B cell (primary cell): ENCODE data around the gene IFRD2. TPM values are rescaled to one million over a fixed set of nuclear protein-coding genes. Genes with fewer than 3 reads are reported as not detected.

Experiments used
- ATAC-seq: fragments of 200-7000 bp; cut with Tn5 transposase; one replicate; pipeline ENCODE4 v1.10.0; 2021; ENCODE audit warnings: low read depth, mild to moderate bottlenecking, moderate number of reproducible peaks, moderate library complexity
- CTCF ChIA-PET: fragments of 350-600 bp; sonication (Branson Sonifier 250); formaldehyde crosslinking; loops from one replicate; lab custom pipeline; 2021; ENCODE audit warnings: antibody characterized with exemption, inconsistent platforms; lab: Charles Lee
- POLR2A ChIA-PET: fragments of 350-600 bp; sonication (Branson Sonifier 250); formaldehyde crosslinking; loops from one replicate; lab custom pipeline; 2021; ENCODE audit warnings: antibody characterized with exemption; lab: Charles Lee
- DNase-seq: peaks from one replicate; pipeline ENCODE4 v3.0.0; 2013
- H2AFZ ChIP-seq: 2 replicates; pipeline ENCODE4 v1.6.1; 2012; ENCODE audit warnings: mild to moderate bottlenecking, low read depth, low read length; ENCODE audit not compliant: insufficient read depth, poor library complexity, severe bottlenecking
- H3K27ac ChIP-seq, 2 donors: 1 replicate in 1 of 2; 2 replicates in 1 of 2; pipeline ENCODE4 v1.5.1; 2012 to 2013; ENCODE audit warnings: low read length in 2 of 2, mild to moderate bottlenecking in 2 of 2, moderate library complexity in 1 of 2
- H3K27me3 ChIP-seq, 4 experiments: fragments of 200-600 bp in 1 of 4; sonication (generic) in 1 of 4; replicated peaks in 1 of 4; 1 replicate in 2 of 4; 2 replicates in 2 of 4; pipeline versions ENCODE4 v1.6.1 to v1.7.0; 2013 to 2016; ENCODE audit warnings: low read length in 3 of 4, mild to moderate bottlenecking in 2 of 4, mixed read lengths in 1 of 4, moderate library complexity in 1 of 4; ENCODE audit not compliant: insufficient read depth in 4 of 4, control insufficient read depth in 3 of 4; ENCODE audit errors: control extremely low read depth in 1 of 4
- H3K36me3 ChIP-seq, 2 experiments: replicated peaks in 1 of 2; 1 replicate in 1 of 2; 2 replicates in 1 of 2; pipeline versions ENCODE4 v1.6.1 to v1.7.1; 2013; ENCODE audit warnings: low read length in 1 of 2; ENCODE audit not compliant: insufficient read depth in 2 of 2, control insufficient read depth in 1 of 2; ENCODE audit errors: control extremely low read depth in 1 of 2, extremely low read depth in 1 of 2
- H3K4me1 ChIP-seq, 2 donors: fragments of 200-600 bp in 1 of 2; sonication (generic) in 1 of 2; 1 replicate in 1 of 2; 2 replicates in 1 of 2; pipeline versions ENCODE4 v1.5.1 to v1.6.1; 2013 to 2017; ENCODE audit warnings: low read length in 2 of 2; ENCODE audit not compliant: control insufficient read depth in 2 of 2, insufficient read depth in 2 of 2
- H3K4me2 ChIP-seq: replicated peaks from 2 replicates; pipeline ENCODE3; 2012; ENCODE audit warnings: mild to moderate bottlenecking, low read depth, low read length; ENCODE audit not compliant: poor library complexity, severe bottlenecking
- H3K4me3 ChIP-seq, 5 experiments: fragments of 200-600 bp in 1 of 5; sonication (generic) in 1 of 5; 1 replicate in 3 of 5; 2 replicates in 2 of 5; pipeline versions ENCODE4 v1.5.1 to v1.7.0; 2011 to 2016; ENCODE audit warnings: low read length in 4 of 5, mild to moderate bottlenecking in 4 of 5, low read depth in 2 of 5, control low read depth in 1 of 5, moderate library complexity in 1 of 5; ENCODE audit not compliant: insufficient read depth in 1 of 5; ENCODE audit errors: control extremely low read depth in 1 of 5, extremely low read depth in 1 of 5
- H3K79me2 ChIP-seq: fragments of 200-600 bp; sonication (generic); one replicate; pipeline ENCODE4 v1.6.0; 2016; ENCODE audit warnings: low read length; ENCODE audit not compliant: control insufficient read depth, insufficient read depth
- H3K9ac ChIP-seq: fragments of 200-600 bp; sonication (generic); 2 replicates; pipeline ENCODE4 v1.6.1; 2017; ENCODE audit warnings: mild to moderate bottlenecking, low read length, moderate library complexity
- H3K9me3 ChIP-seq, 3 donors: one replicate each; pipeline versions ENCODE4 v1.6.1 to v1.7.1; 2013; ENCODE audit warnings: low read length in 2 of 3; ENCODE audit not compliant: control insufficient read depth in 2 of 3, insufficient read depth in 1 of 3; ENCODE audit errors: control extremely low read depth in 1 of 3
- H4K20me1 ChIP-seq: 2 replicates; pipeline ENCODE4 v1.6.0; 2012; ENCODE audit warnings: mild to moderate bottlenecking, low read length; ENCODE audit not compliant: insufficient read depth, control insufficient read depth, poor library complexity, severe bottlenecking
- H3K27ac Mint-ChIP-seq: one replicate; pipeline ENCODE4 v1.8.0; 2021; ENCODE audit warnings: mixed read lengths
- H3K27me3 Mint-ChIP-seq: one replicate; pipeline ENCODE4 v1.8.0; 2021; ENCODE audit warnings: mixed read lengths
- H3K4me1 Mint-ChIP-seq: one replicate; pipeline ENCODE4 v1.8.0; 2021; ENCODE audit warnings: mixed read lengths
- H3K4me3 Mint-ChIP-seq: one replicate; pipeline ENCODE4 v1.8.0; 2021; ENCODE audit warnings: mixed read lengths
- H3K9me3 Mint-ChIP-seq: one replicate; pipeline ENCODE4 v1.8.0; 2022; ENCODE audit warnings: mixed read lengths; ENCODE audit not compliant: insufficient read depth
- EZH2 ChIP-seq: IDR thresholded peaks from 2 replicates; pipeline ENCODE4 v1.6.1; 2012; ENCODE audit warnings: borderline replicate concordance, low read depth, mild to moderate bottlenecking, moderate library complexity, low read length; ENCODE audit not compliant: insufficient read depth, poor library complexity, severe bottlenecking
- WGBS: methylation state at CpG from one replicate; pipeline ENCODE4 v1.1.5; 2013; ENCODE audit warnings: missing lambda C conversion rate; ENCODE audit not compliant: insufficient coverage; 5-methylcytosine and 5-hydroxymethylcytosine counted together
- intact Hi-C: fragments of 100-400 bp; cut with micrococcal nuclease; formaldehyde crosslinking; loops from one replicate; pipeline ENCODE4 v1.10.0; 2022
- polyA plus RNA-seq: library from polyadenylated mRNA; depleted of rRNA; stranded (reverse); fragments of >200 nt; gene quantifications from 2 replicates; pipeline ENCODE4 v1.2.3, GENCODE V29; 2012
- total RNA-seq, 2 donors: library from RNA; stranded (reverse); fragments of 120-200 nt in 1 of 2; gene quantifications; 1 replicate in 1 of 2; 2 replicates in 1 of 2; pipeline versions ENCODE4 v1.2.3 to v1.2.4, GENCODE V29; 2013 to 2022
- TF ChIP-seq, protein P1 (sequence below): fragments of 200-600 bp; IDR thresholded peaks from one replicate; pipeline ENCODE4 v1.8.0; 2022; ENCODE audit warnings: antibody characterized with exemption, mild to moderate bottlenecking

IFRD2 gene
- total and polyA plus RNA-seq, 2 donors (not counting 1 experiment from before 2014, with no cell fraction given): 63.4 to 80.1 TPM

DNA sequence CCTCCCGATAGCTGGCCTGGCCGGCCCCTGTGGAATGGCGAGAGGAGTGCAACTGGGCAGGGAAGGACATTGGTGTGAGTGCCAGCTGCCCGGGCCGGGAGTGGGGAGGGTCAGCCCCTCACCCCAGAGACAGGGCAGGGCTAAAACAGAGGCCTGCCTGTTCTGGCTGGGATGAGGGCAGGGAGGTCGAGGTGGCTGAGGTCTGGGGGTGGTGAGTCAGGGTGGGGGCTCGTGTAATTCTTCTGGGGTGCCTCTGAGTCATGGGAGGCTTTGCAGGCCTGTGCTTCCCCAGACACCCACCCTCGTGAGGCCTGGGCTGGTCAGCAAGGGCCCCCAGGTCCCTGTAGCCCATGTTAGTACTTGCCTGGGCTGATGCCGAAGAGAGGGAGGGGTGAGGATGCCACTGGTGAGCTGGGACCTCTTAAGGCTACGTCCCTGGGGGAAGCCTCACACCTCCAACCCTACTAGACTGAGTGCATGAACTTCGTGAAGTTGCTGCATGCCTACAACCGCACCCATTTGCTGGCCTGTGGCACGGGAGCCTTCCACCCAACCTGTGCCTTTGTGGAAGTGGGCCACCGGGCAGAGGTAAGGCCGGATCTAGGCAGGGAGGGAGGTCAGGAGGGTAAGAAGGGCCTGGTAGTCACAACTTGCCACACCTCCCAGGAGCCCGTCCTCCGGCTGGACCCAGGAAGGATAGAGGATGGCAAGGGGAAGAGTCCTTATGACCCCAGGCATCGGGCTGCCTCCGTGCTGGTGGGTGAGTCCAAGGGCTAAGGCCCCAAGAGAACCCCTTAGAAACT is 21.6 kb downstream of the IFRD2 start:
- 89% methylated on average over 10 of the region's 19 CpGs for WGBS
- H3K4me1 ChIP-seq: peaks cover 25 to 31% of the 10 kb centered on the region in 2 donors
- no peak for TF ChIP-seq EZH2
- TF ChIP-seq, protein P1, sequence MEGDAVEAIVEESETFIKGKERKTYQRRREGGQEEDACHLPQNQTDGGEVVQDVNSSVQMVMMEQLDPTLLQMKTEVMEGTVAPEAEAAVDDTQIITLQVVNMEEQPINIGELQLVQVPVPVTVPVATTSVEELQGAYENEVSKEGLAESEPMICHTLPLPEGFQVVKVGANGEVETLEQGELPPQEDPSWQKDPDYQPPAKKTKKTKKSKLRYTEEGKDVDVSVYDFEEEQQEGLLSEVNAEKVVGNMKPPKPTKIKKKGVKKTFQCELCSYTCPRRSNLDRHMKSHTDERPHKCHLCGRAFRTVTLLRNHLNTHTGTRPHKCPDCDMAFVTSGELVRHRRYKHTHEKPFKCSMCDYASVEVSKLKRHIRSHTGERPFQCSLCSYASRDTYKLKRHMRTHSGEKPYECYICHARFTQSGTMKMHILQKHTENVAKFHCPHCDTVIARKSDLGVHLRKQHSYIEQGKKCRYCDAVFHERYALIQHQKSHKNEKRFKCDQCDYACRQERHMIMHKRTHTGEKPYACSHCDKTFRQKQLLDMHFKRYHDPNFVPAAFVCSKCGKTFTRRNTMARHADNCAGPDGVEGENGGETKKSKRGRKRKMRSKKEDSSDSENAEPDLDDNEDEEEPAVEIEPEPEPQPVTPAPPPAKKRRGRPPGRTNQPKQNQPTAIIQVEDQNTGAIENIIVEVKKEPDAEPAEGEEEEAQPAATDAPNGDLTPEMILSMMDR: no peak
- ATAC-seq (no peak), DNase-seq (no peak)
- H3K9ac ChIP-seq: no peak overlapping the region
- no peak overlapping the region for H3K4me2 ChIP-seq
- H3K36me3 ChIP-seq: no peaks in the 10 kb centered on the region
- H3K27ac ChIP-seq: no peak overlapping the region
- no peaks in the 10 kb centered on the region for H3K9me3 ChIP-seq
- Mint-ChIP-seq H3K9me3 (no peaks in the 10 kb centered on the region), H3K4me3 (no peak overlapping the region), H3K4me1 (peaks cover 22% of the 10 kb centered on the region), H3K27me3 (peaks cover 34% of the 10 kb centered on the region), H3K27ac (no peak overlapping the region)
- H3K27me3 ChIP-seq: peaks cover 0 to 53% (median 20%) of the 10 kb centered on the region in 4 experiments
- H3K79me2 ChIP-seq: no peaks in the 10 kb centered on the region
- intact Hi-C loops: no loop called here
- H3K4me3 ChIP-seq: no peak overlapping the region
- H4K20me1 ChIP-seq: peaks cover 10% of the 10 kb centered on the region
- CTCF ChIA-PET: interaction anchor here (0.6 to 5.5 kb wide), 8 partner anchors 9 to 151 kb away, joined by 3 to 46 read pairs (median 4); partner anchors contain the start of gene GNAT1
- POLR2A ChIA-PET: no interaction called here
- H2AFZ ChIP-seq: no peak overlapping the region

DNA sequence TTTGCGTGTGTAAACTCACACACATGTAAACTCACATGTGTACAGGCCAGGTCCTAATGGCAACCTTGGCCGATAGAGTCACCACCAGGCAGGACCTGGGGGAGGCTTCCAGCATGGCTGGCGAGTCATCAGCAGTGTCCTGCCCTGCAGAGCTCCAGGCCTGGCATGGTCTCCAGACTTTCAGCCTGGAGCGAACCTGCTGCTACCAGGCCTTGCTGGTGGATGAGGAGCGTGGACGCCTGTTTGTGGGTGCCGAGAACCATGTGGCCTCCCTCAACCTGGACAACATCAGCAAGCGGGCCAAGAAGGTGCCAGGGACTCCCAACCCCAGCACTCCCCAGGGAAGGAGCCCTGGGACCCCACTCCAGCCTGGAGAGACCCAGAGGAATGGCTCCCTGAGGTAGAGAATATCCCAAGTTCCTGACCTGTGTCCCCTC is 22.2 kb downstream of the IFRD2 start:
- H3K27ac ChIP-seq: no peak overlapping the region
- no peak overlapping the region for H3K27ac Mint-ChIP-seq
- no peaks in the 10 kb centered on the region for H3K9me3 Mint-ChIP-seq
- no peaks in the 10 kb centered on the region for H3K9me3 ChIP-seq
- no peaks in the 10 kb centered on the region for H3K79me2 ChIP-seq
- H3K4me2 ChIP-seq: no peak overlapping the region
- no peaks in the 10 kb centered on the region for H3K36me3 ChIP-seq
- H4K20me1 ChIP-seq: peaks cover 10% of the 10 kb centered on the region
- DNase-seq (no peak), ATAC-seq (no peak)
- H3K9ac ChIP-seq: no peak overlapping the region
- POLR2A ChIA-PET: no interaction called here
- peaks cover 31% of the 10 kb centered on the region for H3K27me3 Mint-ChIP-seq
- TF ChIP-seq, protein P1: no peak
- no peak for TF ChIP-seq EZH2
- H3K4me1 Mint-ChIP-seq: peaks cover 16% of the 10 kb centered on the region
- CTCF ChIA-PET: interaction anchor here (0.6 to 5.5 kb wide), 4 partner anchors 20 to 76 kb away, joined by 3 to 46 read pairs (median 10); partner anchors contain the start of gene GNAT1
- WGBS: 87% methylated on average over 7 of the region's 8 CpGs
- no peak overlapping the region for H3K4me3 ChIP-seq
- peaks cover 19 to 24% of the 10 kb centered on the region in 2 donors for H3K4me1 ChIP-seq
- intact Hi-C loops: no loop called here
- no peak overlapping the region for H2AFZ ChIP-seq
- peaks cover 0 to 53% (median 17%) of the 10 kb centered on the region in 4 experiments for H3K27me3 ChIP-seq
- H3K4me3 Mint-ChIP-seq: no peak overlapping the region
